CD4-positive, alpha-beta T cell treated with Interferon gamma for 1 hour (primary cell): ENCODE data around the gene CAMSAP1.
"Not testable (repeated sequence)": the region's sequence is repeated elsewhere in the genome, so short reads cannot be mapped to it uniquely, and the experiment has no call there.

ENCODE experiments used
- DNase-seq: peaks from one replicate; pipeline ENCODE4 v3.0.0-alpha.2; 2020

The CAMSAP1 gene

GRCh38 chr9:135907431-135908092, at the start of gene CAMSAP1:
Gene CAMSAP1, minus strand, starts transcription at chr9:135907546. Its CDS starts 387 bp downstream, at chr9:135907159.
- peak; percentile 92 for DNase-seq

- no peak for DNase-seq
Measured at GRCh38 chr9:135956802-135957174, 49.4 kb upstream of the CAMSAP1 start.

- DNase-seq, result no peak
Measured at GRCh38 chr9:135955934-135956801, 48.8 kb upstream of the CAMSAP1 start.

- no peak for DNase-seq
Measured at GRCh38 chr9:135952664-135953206, 45.4 kb upstream of the CAMSAP1 start.

- DNase-seq, result no peak
Measured at GRCh38 chr9:135951889-135952663, 44.7 kb upstream of the CAMSAP1 start.

GRCh38 chr9:135951310-135951709, 44.0 kb upstream of the CAMSAP1 start:
- not testable (repeated sequence) for DNase-seq

- not testable (repeated sequence) for DNase-seq
Measured at GRCh38 chr9:135950841-135951240, 43.5 kb upstream of the CAMSAP1 start.

GRCh38 chr9:135950135-135950682, 42.9 kb upstream of the CAMSAP1 start:
- no peak for DNase-seq

- no peak for DNase-seq
Measured at GRCh38 chr9:135949501-135950134, 42.3 kb upstream of the CAMSAP1 start.

- DNase-seq, result no peak
Measured at GRCh38 chr9:135948968-135949367, 41.6 kb upstream of the CAMSAP1 start.

GRCh38 chr9:135948446-135948845, 41.1 kb upstream of the CAMSAP1 start:
- no peak for DNase-seq

GRCh38 chr9:135947582-135947981, 40.2 kb upstream of the CAMSAP1 start:
- no peak for DNase-seq

- not testable (repeated sequence) for DNase-seq
Measured at GRCh38 chr9:135947105-135947504, 39.8 kb upstream of the CAMSAP1 start.

- DNase-seq, result no peak
Measured at GRCh38 chr9:135946392-135946994, 39.1 kb upstream of the CAMSAP1 start.

- DNase-seq, result no peak
Measured at GRCh38 chr9:135945969-135946368, 38.6 kb upstream of the CAMSAP1 start.

GRCh38 chr9:135944444-135945252, 37.3 kb upstream of the CAMSAP1 start:
- DNase-seq, result no peak

- not testable (repeated sequence) for DNase-seq
Measured at GRCh38 chr9:135943604-135944003, 36.3 kb upstream of the CAMSAP1 start.

GRCh38 chr9:135941288-135941995, 34.1 kb upstream of the CAMSAP1 start:
- DNase-seq, result no peak

- peak; percentile 32 for DNase-seq
Measured at GRCh38 chr9:135939351-135940265, 32.3 kb upstream of the CAMSAP1 start.
